NCI-H526 (cell line): ENCODE data around the gene SERPINA3.

Experiments used
- DNase-seq, 2 experiments: peaks; one replicate each; lab custom pipeline; 2025; lab: John Stamatoyannopoulos, UW

The SERPINA3 gene

GRCh38 chr14:94613720-94614644 is 1.8 kb downstream of the SERPINA3 start:
- DNase-seq = no peak

GRCh38 chr14:94614802-94615201 is 2.6 kb downstream of the SERPINA3 start:
- DNase-seq = no peak

- DNase-seq = no peak
Observed at GRCh38 chr14:94615254-94615653, 3.1 kb downstream of the SERPINA3 start.

- no peak for DNase-seq
Observed at GRCh38 chr14:94615823-94616570, 3.8 kb downstream of the SERPINA3 start.

GRCh38 chr14:94617366-94617941 is 5.3 kb downstream of the SERPINA3 start:
- no peak for DNase-seq

- DNase-seq = no peak
Observed at GRCh38 chr14:94617988-94618822, 6.0 kb downstream of the SERPINA3 start.

- no peak for DNase-seq
Observed at GRCh38 chr14:94619297-94619696, 7.1 kb downstream of the SERPINA3 start.

GRCh38 chr14:94620597-94620996 is 8.4 kb downstream of the SERPINA3 start:
- DNase-seq = no peak

- DNase-seq = no peak
Observed at GRCh38 chr14:94621358-94622134, 9.4 kb downstream of the SERPINA3 start.

GRCh38 chr14:94622653-94623421 is 10.6 kb downstream of the SERPINA3 start:
- DNase-seq = no peak

- DNase-seq = no peak
Observed at GRCh38 chr14:94623422-94623809, 11.2 kb downstream of the SERPINA3 start.

- no peak for DNase-seq
Observed at GRCh38 chr14:94623856-94624499, 11.8 kb downstream of the SERPINA3 start.

- no peak for DNase-seq
Observed at GRCh38 chr14:94624537-94625352, 12.6 kb downstream of the SERPINA3 start.

- no peak for DNase-seq
Observed at GRCh38 chr14:94625353-94625635, 13.1 kb downstream of the SERPINA3 start.

GRCh38 chr14:94628578-94628977 is 16.4 kb downstream of the SERPINA3 start:
- DNase-seq = no peak

- DNase-seq = no peak
Observed at GRCh38 chr14:94630396-94630795, 18.2 kb downstream of the SERPINA3 start.

- DNase-seq = no peak
Observed at GRCh38 chr14:94631050-94631449, 18.9 kb downstream of the SERPINA3 start.

GRCh38 chr14:94631536-94632304 is 19.5 kb downstream of the SERPINA3 start:
- DNase-seq = no peak

GRCh38 chr14:94632305-94632590 is 20.1 kb downstream of the SERPINA3 start:
- DNase-seq = no peak
